Testis (tissue), 2 donors: ENCODE results near the gene KCTD21.

Experiments
- POLR2A ChIP-seq: fragments of 450-650 bp; IDR thresholded peaks from one replicate; pipeline ENCODE4 v1.6.1; 2017; ENCODE audit warnings: antibody characterized with exemption, mild to moderate bottlenecking, moderate library complexity
- TF ChIP-seq, protein P1 (sequence below), 3 experiments: fragments of 450-650 bp in 2 of 3; fragments of 200-600 bp in 1 of 3; sonication (generic) in 1 of 3; IDR thresholded peaks; one replicate each; pipeline ENCODE4 v1.5.1; 2016 to 2019; ENCODE audit warnings: antibody characterized with exemption in 3 of 3, mild to moderate bottlenecking in 2 of 3, moderate library complexity in 1 of 3

DNA sequence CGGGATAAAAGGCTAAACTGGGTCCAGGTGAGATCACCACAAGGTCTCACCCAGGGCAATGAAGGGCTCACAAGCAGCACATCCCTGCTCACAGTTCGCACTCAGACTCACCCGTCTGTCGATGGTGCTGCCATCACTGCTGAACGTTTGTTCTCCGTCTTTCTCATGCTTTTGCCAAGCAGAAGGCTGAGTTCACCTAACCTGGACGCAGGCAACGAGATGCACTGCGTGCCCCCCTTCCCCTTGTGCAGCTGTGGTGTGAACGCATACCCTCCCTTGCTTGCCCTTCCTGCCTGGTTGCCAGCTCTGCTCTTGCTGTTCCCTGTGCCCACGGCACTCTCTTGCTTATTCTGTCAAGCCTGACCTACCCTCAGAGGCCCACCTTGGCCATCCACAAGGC is 18.0 kb downstream of the KCTD21 start:
- TF ChIP-seq, protein P1, sequence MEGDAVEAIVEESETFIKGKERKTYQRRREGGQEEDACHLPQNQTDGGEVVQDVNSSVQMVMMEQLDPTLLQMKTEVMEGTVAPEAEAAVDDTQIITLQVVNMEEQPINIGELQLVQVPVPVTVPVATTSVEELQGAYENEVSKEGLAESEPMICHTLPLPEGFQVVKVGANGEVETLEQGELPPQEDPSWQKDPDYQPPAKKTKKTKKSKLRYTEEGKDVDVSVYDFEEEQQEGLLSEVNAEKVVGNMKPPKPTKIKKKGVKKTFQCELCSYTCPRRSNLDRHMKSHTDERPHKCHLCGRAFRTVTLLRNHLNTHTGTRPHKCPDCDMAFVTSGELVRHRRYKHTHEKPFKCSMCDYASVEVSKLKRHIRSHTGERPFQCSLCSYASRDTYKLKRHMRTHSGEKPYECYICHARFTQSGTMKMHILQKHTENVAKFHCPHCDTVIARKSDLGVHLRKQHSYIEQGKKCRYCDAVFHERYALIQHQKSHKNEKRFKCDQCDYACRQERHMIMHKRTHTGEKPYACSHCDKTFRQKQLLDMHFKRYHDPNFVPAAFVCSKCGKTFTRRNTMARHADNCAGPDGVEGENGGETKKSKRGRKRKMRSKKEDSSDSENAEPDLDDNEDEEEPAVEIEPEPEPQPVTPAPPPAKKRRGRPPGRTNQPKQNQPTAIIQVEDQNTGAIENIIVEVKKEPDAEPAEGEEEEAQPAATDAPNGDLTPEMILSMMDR (IDR thresholded peaks at IDR 0.05) = no peak
- TF ChIP-seq POLR2A = no peak
